ENCODE results near the gene ZNF410. TPM values are rescaled to one million over a fixed set of nuclear protein-coding genes. Genes with fewer than 3 reads are reported as not detected.
A peak's percentile ranks its signal among the peaks of the same experiment; 100 is the strongest.

Gene ZNF410
- total and polyA plus RNA-seq, 2 of the 13 experiments (the other 11 are each of a cell fraction or from before 2014, with no cell fraction given), result 19.2 to 44.3 TPM

DNA sequence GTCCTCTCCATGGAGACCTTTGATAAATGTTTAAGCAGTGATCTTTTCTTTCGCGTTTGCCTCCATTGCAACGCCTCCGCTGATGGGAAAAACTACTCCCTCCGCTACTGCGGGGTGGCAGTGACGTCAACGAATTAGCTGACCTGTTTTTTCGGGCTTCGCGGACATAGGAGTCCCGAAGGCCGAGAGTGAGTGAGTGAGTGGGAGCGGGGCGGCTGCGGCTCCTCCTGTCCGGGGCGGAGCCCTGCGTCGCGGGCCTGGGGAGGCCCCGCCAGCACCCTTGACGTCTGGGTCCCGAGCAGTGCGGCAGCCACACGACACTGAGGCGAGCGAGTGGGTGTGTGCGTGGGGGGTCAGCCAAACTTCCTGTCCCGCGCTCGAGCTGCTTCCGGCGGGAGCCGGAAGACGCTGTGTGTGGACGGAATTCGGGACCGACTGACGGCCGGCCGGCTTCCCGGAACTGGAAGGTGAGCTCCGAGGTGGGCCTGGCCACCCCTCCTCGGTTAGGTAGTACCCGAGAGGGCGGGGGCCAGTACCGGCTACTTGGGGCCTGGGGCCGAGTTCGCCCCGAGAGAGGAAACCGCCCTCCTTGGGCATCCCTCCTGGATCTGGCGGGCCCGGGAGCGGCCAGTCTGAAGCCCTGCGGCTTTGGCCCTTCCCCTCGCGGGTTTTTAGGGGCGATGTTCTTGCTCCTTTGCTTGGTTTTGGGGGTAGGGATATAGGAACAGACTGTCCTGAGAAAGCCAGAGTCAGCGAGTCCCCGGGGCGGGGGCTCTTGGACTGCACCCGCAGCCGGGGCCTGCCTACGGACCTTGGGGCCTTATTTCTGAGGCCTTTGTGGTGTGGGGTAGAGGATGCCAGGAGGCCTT is at the start of gene ZNF410 (continued):
- TF ChIP-seq, protein P1, sequence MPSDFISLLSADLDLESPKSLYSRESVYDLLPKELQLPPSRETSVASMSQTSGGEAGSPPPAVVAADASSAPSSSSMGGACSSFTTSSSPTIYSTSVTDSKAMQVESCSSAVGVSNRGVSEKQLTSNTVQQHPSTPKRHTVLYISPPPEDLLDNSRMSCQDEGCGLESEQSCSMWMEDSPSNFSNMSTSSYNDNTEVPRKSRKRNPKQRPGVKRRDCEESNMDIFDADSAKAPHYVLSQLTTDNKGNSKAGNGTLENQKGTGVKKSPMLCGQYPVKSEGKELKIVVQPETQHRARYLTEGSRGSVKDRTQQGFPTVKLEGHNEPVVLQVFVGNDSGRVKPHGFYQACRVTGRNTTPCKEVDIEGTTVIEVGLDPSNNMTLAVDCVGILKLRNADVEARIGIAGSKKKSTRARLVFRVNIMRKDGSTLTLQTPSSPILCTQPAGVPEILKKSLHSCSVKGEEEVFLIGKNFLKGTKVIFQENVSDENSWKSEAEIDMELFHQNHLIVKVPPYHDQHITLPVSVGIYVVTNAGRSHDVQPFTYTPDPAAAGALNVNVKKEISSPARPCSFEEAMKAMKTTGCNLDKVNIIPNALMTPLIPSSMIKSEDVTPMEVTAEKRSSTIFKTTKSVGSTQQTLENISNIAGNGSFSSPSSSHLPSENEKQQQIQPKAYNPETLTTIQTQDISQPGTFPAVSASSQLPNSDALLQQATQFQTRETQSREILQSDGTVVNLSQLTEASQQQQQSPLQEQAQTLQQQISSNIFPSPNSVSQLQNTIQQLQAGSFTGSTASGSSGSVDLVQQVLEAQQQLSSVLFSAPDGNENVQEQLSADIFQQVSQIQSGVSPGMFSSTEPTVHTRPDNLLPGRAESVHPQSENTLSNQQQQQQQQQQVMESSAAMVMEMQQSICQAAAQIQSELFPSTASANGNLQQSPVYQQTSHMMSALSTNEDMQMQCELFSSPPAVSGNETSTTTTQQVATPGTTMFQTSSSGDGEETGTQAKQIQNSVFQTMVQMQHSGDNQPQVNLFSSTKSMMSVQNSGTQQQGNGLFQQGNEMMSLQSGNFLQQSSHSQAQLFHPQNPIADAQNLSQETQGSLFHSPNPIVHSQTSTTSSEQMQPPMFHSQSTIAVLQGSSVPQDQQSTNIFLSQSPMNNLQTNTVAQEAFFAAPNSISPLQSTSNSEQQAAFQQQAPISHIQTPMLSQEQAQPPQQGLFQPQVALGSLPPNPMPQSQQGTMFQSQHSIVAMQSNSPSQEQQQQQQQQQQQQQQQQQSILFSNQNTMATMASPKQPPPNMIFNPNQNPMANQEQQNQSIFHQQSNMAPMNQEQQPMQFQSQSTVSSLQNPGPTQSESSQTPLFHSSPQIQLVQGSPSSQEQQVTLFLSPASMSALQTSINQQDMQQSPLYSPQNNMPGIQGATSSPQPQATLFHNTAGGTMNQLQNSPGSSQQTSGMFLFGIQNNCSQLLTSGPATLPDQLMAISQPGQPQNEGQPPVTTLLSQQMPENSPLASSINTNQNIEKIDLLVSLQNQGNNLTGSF (CRISPR knock-in tag; IDR thresholded peaks at IDR 0.05), result no peak; the same call in 1 of the 2 replicates
- TF ChIP-seq FUBP1 (CRISPR knock-in tag; IDR thresholded peaks at IDR 0.05; ENCODE audit: borderline replicate concordance), result no peak
- peak; percentile 84; the same call in 1 of the 2 replicates for TF ChIP-seq KDM5B (CRISPR knock-in tag; IDR thresholded peaks at IDR 0.05; ENCODE audit: borderline replicate concordance)
- peak; percentile 46; the same call in 1 of the 2 replicates for TF ChIP-seq SAFB2 (CRISPR knock-in tag; IDR thresholded peaks at IDR 0.05; ENCODE audit: borderline replicate concordance, low read depth)
- peak; percentile 77 for TF ChIP-seq SKI (IDR thresholded peaks at IDR 0.05; ENCODE audit: partially characterized antibody)
- peak; percentile 79 for TF ChIP-seq ARNTL (CRISPR knock-in tag; IDR thresholded peaks at IDR 0.05)
- no peak for TF ChIP-seq FOXP1 (IDR thresholded peaks at IDR 0.05)
- no peak; the same call in 1 of the 2 replicates for TF ChIP-seq FOXP1 (CRISPR knock-in tag; IDR thresholded peaks at IDR 0.05)
- TF ChIP-seq, protein P2, sequence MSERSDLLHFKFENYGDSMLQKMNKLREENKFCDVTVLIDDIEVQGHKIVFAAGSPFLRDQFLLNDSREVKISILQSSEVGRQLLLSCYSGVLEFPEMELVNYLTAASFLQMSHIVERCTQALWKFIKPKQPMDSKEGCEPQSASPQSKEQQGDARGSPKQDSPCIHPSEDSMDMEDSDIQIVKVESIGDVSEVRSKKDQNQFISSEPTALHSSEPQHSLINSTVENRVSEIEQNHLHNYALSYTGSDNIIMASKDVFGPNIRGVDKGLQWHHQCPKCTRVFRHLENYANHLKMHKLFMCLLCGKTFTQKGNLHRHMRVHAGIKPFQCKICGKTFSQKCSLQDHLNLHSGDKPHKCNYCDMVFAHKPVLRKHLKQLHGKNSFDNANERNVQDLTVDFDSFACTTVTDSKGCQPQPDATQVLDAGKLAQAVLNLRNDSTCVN (CRISPR knock-in tag; IDR thresholded peaks at IDR 0.05; ENCODE audit: borderline replicate concordance), result no peak
- TF ChIP-seq TRIM24 (CRISPR knock-in tag; IDR thresholded peaks at IDR 0.05), result 0 out of 2 replicates have a peak, but pooled peaks have one; percentile 34
- TF ChIP-seq ZNF256 (CRISPR knock-in tag; conservative IDR thresholded peaks at IDR 0.05), result peak; percentile 57; the same call in 1 of the 2 replicates
- peak; percentile 50; the same call in 1 of the 2 replicates for TF ChIP-seq SIX4 (CRISPR knock-in tag; IDR thresholded peaks at IDR 0.05)
- no peak for TF ChIP-seq ZNF75D (CRISPR knock-in tag; IDR thresholded peaks at IDR 0.05; ENCODE audit: borderline replicate concordance)
- TF ChIP-seq SRY (CRISPR knock-in tag; IDR thresholded peaks at IDR 0.05), result peak; percentile 49
- TF ChIP-seq KAT8 (CRISPR knock-in tag; IDR thresholded peaks at IDR 0.05), result peak; percentile 96
- peak; percentile 85; the same call in 1 of the 2 replicates for TF ChIP-seq NFKB2 (CRISPR knock-in tag; IDR thresholded peaks at IDR 0.05; ENCODE audit: borderline replicate concordance)
- no peak for TF ChIP-seq ZNF207 (IDR thresholded peaks at IDR 0.05; ENCODE audit: borderline replicate concordance)
- TF ChIP-seq HNF4A (CRISPR knock-in tag; IDR thresholded peaks at IDR 0.05), result peak; percentile 47
- TF ChIP-seq PHF21A (CRISPR knock-in tag; IDR thresholded peaks at IDR 0.05), result peak; percentile 96
- no peak for TF ChIP-seq ATRX (CRISPR knock-in tag; IDR thresholded peaks at IDR 0.05; ENCODE audit: borderline replicate concordance)
- peak; percentile 77; the same call in 1 of the 2 replicates for TF ChIP-seq ZNF335 (CRISPR knock-in tag; IDR thresholded peaks at IDR 0.05)
- TF ChIP-seq HMG20A (CRISPR knock-in tag; IDR thresholded peaks at IDR 0.05; ENCODE audit: borderline replicate concordance), result peak; percentile 27; the same call in 1 of the 2 replicates

Measured in HepG2 (cell line).